ENCODE data around the gene AHSP. TPM values are rescaled to one million over a fixed set of nuclear protein-coding genes. Genes with fewer than 3 reads are reported as not detected.

The AHSP gene
- total and polyA plus RNA-seq, 4 donors: 0.48 to 1,651 TPM; not detected in 2

GRCh38 chr16:31479751-31480150, 47.9 kb upstream of the AHSP start:
- no peak overlapping the region for H3K4me3 ChIP-seq (ENCODE audit: low read depth in 1 of 3, low read length in 3 of 3)
- no peak overlapping the region for H3K27ac ChIP-seq (ENCODE audit: low read depth in 1 of 2, low read length in 2 of 2)
- H3K36me3 ChIP-seq (ENCODE audit: control insufficient read depth in 4 of 4, insufficient read depth in 3 of 4, low read depth in 1 of 4, low read length in 3 of 4): no peaks in the 10 kb centered on the region
- TF ChIP-seq FOXA1 (IDR thresholded peaks at IDR 0.05) (no peak), HNF4G (IDR thresholded peaks at IDR 0.05) (no peak)
- no peaks in the 10 kb centered on the region for H3K27me3 ChIP-seq (ENCODE audit: control insufficient read depth in 4 of 4, insufficient read depth in 4 of 4, low read length in 3 of 4)
- no peak for DNase-seq (ENCODE audit: low spot score)
- 93% methylated on average over 9 of the region's 9 CpGs for WGBS
- peaks cover 3 to 21% (median 14%) of the 10 kb centered on the region in 4 donors for H3K4me1 ChIP-seq (ENCODE audit: control insufficient read depth in 4 of 4, insufficient read depth in 4 of 4, low read length in 3 of 4)
- H3K9ac ChIP-seq (ENCODE audit: low read depth in 1 of 2, low read length in 2 of 2): no peak overlapping the region
- no peaks in the 10 kb centered on the region for H3K9me3 ChIP-seq (ENCODE audit: control insufficient read depth in 4 of 4, low read length in 3 of 4)

- H3K36me3 ChIP-seq (ENCODE audit: control insufficient read depth in 4 of 4, insufficient read depth in 3 of 4, low read depth in 1 of 4, low read length in 3 of 4): no peaks in the 10 kb centered on the region
- H3K27me3 ChIP-seq (ENCODE audit: control insufficient read depth in 4 of 4, insufficient read depth in 4 of 4, low read length in 3 of 4): no peaks in the 10 kb centered on the region
- H3K9ac ChIP-seq (ENCODE audit: low read depth in 1 of 2, low read length in 2 of 2): no peak overlapping the region
- H3K4me3 ChIP-seq (ENCODE audit: low read depth in 1 of 3, low read length in 3 of 3): no peak overlapping the region
- no peak for DNase-seq (ENCODE audit: low spot score)
- no peak overlapping the region for H3K27ac ChIP-seq (ENCODE audit: low read depth in 1 of 2, low read length in 2 of 2)
- TF ChIP-seq NR2F2 (IDR thresholded peaks at IDR 0.05): peak; percentile 82
- TF ChIP-seq, protein P1, sequence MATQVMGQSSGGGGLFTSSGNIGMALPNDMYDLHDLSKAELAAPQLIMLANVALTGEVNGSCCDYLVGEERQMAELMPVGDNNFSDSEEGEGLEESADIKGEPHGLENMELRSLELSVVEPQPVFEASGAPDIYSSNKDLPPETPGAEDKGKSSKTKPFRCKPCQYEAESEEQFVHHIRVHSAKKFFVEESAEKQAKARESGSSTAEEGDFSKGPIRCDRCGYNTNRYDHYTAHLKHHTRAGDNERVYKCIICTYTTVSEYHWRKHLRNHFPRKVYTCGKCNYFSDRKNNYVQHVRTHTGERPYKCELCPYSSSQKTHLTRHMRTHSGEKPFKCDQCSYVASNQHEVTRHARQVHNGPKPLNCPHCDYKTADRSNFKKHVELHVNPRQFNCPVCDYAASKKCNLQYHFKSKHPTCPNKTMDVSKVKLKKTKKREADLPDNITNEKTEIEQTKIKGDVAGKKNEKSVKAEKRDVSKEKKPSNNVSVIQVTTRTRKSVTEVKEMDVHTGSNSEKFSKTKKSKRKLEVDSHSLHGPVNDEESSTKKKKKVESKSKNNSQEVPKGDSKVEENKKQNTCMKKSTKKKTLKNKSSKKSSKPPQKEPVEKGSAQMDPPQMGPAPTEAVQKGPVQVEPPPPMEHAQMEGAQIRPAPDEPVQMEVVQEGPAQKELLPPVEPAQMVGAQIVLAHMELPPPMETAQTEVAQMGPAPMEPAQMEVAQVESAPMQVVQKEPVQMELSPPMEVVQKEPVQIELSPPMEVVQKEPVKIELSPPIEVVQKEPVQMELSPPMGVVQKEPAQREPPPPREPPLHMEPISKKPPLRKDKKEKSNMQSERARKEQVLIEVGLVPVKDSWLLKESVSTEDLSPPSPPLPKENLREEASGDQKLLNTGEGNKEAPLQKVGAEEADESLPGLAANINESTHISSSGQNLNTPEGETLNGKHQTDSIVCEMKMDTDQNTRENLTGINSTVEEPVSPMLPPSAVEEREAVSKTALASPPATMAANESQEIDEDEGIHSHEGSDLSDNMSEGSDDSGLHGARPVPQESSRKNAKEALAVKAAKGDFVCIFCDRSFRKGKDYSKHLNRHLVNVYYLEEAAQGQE (IDR thresholded peaks at IDR 0.05): no peak
- peaks cover 3 to 21% (median 14%) of the 10 kb centered on the region in 4 donors for H3K4me1 ChIP-seq (ENCODE audit: control insufficient read depth in 4 of 4, insufficient read depth in 4 of 4, low read length in 3 of 4)
- H3K9me3 ChIP-seq (ENCODE audit: control insufficient read depth in 4 of 4, low read length in 3 of 4): no peaks in the 10 kb centered on the region
- 67% methylated on average over 7 of the region's 7 CpGs for WGBS
Measured at GRCh38 chr16:31480851-31481536, 46.7 kb upstream of the AHSP start.

- DNase-seq (ENCODE audit: low spot score): no peak
- Histone ChIP-seq H3K9ac (ENCODE audit: low read depth in 1 of 2, low read length in 2 of 2) (no peak within 1 kb of the TSS), H3K27me3 (ENCODE audit: control insufficient read depth in 4 of 4, insufficient read depth in 4 of 4, low read length in 3 of 4) (no peaks in the 10 kb centered on the region), H3K9me3 (ENCODE audit: control insufficient read depth in 4 of 4, low read length in 3 of 4) (no peaks in the 10 kb centered on the region), H3K4me3 (ENCODE audit: low read depth in 1 of 3, low read length in 3 of 3) (no peak within 1 kb of the TSS), H3K27ac (ENCODE audit: low read depth in 1 of 2, low read length in 2 of 2) (no peak within 1 kb of the TSS), H3K4me1 (ENCODE audit: control insufficient read depth in 4 of 4, insufficient read depth in 4 of 4, low read length in 3 of 4) (peaks cover 2 to 14% (median 9%) of the 10 kb centered on the region in 4 donors), H3K36me3 (ENCODE audit: control insufficient read depth in 4 of 4, insufficient read depth in 3 of 4, low read depth in 1 of 4, low read length in 3 of 4) (no peaks in the 10 kb centered on the region)
- 99% methylated on average over 4 of the region's 4 CpGs for WGBS
- TF ChIP-seq HNF4A (conservative IDR thresholded peaks at IDR 0.05): no peak
- no peak for TF ChIP-seq RAD21 (IDR thresholded peaks at IDR 0.05)
- TF ChIP-seq ATF3 (IDR thresholded peaks at IDR 0.05): no peak
- TF ChIP-seq, protein P1 (IDR thresholded peaks at IDR 0.05): no peak
- no peak for TF ChIP-seq GABPA (IDR thresholded peaks at IDR 0.05 in 1 of 2, conservative IDR thresholded peaks at IDR 0.05 in 1 of 2)
- TF ChIP-seq FOXA2 (IDR thresholded peaks at IDR 0.05): no peak
- TF ChIP-seq SP1 (IDR thresholded peaks at IDR 0.05): no peak
- TF ChIP-seq, protein P2, sequence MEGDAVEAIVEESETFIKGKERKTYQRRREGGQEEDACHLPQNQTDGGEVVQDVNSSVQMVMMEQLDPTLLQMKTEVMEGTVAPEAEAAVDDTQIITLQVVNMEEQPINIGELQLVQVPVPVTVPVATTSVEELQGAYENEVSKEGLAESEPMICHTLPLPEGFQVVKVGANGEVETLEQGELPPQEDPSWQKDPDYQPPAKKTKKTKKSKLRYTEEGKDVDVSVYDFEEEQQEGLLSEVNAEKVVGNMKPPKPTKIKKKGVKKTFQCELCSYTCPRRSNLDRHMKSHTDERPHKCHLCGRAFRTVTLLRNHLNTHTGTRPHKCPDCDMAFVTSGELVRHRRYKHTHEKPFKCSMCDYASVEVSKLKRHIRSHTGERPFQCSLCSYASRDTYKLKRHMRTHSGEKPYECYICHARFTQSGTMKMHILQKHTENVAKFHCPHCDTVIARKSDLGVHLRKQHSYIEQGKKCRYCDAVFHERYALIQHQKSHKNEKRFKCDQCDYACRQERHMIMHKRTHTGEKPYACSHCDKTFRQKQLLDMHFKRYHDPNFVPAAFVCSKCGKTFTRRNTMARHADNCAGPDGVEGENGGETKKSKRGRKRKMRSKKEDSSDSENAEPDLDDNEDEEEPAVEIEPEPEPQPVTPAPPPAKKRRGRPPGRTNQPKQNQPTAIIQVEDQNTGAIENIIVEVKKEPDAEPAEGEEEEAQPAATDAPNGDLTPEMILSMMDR (IDR thresholded peaks at IDR 0.05; ENCODE audit: low read depth, low read length, missing input control): no peak
- TF ChIP-seq YY1 (IDR thresholded peaks at IDR 0.05): no peak
- TF ChIP-seq JUND (IDR thresholded peaks at IDR 0.05): no peak
- no peak for TF ChIP-seq RXRA (IDR thresholded peaks at IDR 0.05)
- TF ChIP-seq MAX (IDR thresholded peaks at IDR 0.05): no peak
- TF ChIP-seq, protein P3, sequence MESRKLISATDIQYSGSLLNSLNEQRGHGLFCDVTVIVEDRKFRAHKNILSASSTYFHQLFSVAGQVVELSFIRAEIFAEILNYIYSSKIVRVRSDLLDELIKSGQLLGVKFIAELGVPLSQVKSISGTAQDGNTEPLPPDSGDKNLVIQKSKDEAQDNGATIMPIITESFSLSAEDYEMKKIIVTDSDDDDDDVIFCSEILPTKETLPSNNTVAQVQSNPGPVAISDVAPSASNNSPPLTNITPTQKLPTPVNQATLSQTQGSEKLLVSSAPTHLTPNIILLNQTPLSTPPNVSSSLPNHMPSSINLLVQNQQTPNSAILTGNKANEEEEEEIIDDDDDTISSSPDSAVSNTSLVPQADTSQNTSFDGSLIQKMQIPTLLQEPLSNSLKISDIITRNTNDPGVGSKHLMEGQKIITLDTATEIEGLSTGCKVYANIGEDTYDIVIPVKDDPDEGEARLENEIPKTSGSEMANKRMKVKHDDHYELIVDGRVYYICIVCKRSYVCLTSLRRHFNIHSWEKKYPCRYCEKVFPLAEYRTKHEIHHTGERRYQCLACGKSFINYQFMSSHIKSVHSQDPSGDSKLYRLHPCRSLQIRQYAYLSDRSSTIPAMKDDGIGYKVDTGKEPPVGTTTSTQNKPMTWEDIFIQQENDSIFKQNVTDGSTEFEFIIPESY (IDR thresholded peaks at IDR 0.05): no peak
- TF ChIP-seq NR2F2 (IDR thresholded peaks at IDR 0.05): no peak
- TF ChIP-seq FOXA1 (IDR thresholded peaks at IDR 0.05): no peak
Measured at GRCh38 chr16:31483081-31483480, 44.6 kb upstream of the AHSP start, which contains the start of gene SLC5A2. TSS of gene SLC5A2 (plus strand) at chr16:31483123. CDS start at chr16:31483137, 14 bp downstream.
